HG03135 (cell line): ENCODE data around the gene NDFIP2.
"Not testable (repeated sequence)": the region's sequence is repeated elsewhere in the genome, so short reads cannot be mapped to it uniquely, and the experiment has no call there.

ENCODE experiments used
- ATAC-seq: cut with Tn5 transposase; IDR thresholded peaks from one replicate; pipeline ENCODE4 v1.9.1; 2021; ENCODE audit warnings: mild to moderate bottlenecking, moderate library complexity; ENCODE audit not compliant: unreplicated experiment

The NDFIP2 gene

GRCh38 chr13:79589603-79590393, 108.8 kb downstream of the NDFIP2 start:
- ATAC-seq: no peak

- ATAC-seq: no peak
Observed at GRCh38 chr13:79590394-79590676, 109.4 kb downstream of the NDFIP2 start.

GRCh38 chr13:79591493-79591892, 110.5 kb downstream of the NDFIP2 start:
- ATAC-seq: no peak

- ATAC-seq: no peak
Observed at GRCh38 chr13:79593121-79593520, 112.2 kb downstream of the NDFIP2 start.

GRCh38 chr13:79593641-79594275, 112.8 kb downstream of the NDFIP2 start:
- no peak for ATAC-seq

- ATAC-seq: not testable (repeated sequence)
Observed at GRCh38 chr13:79600146-79600545, 119.2 kb downstream of the NDFIP2 start.

GRCh38 chr13:79602936-79603335, 122.0 kb downstream of the NDFIP2 start:
- no peak for ATAC-seq

GRCh38 chr13:79604752-79605151, 123.8 kb downstream of the NDFIP2 start:
- ATAC-seq: no peak
